Measurements from ENCODE around the gene KLF1. TPM values are rescaled to one million over a fixed set of nuclear protein-coding genes. Genes with fewer than 3 reads are reported as not detected.

KLF1 gene
- total RNA-seq, 4 donors from 2014 or later = 0.69 TPM; not detected in 3

- no peak for DNase-seq (ENCODE audit: low spot score)
- no peak for TF ChIP-seq CTCF (IDR thresholded peaks at IDR 0.05)
- ATAC-seq (ENCODE audit: low FRiP score) = no peak
Observed at GRCh38 chr19:12836529-12836863, 50.5 kb downstream of the KLF1 start.

GRCh38 chr19:12834976-12835757, 51.8 kb downstream of the KLF1 start:
- ATAC-seq (ENCODE audit: low FRiP score) = no peak
- no peak for TF ChIP-seq CTCF (IDR thresholded peaks at IDR 0.05)
- DNase-seq (ENCODE audit: low spot score) = no peak

- TF ChIP-seq CTCF (IDR thresholded peaks at IDR 0.05) = no peak
- no peak for DNase-seq (ENCODE audit: low spot score)
- no peak for ATAC-seq (ENCODE audit: low FRiP score)
Observed at GRCh38 chr19:12834566-12834943, 52.4 kb downstream of the KLF1 start, which contains the start of gene RTBDN. Gene RTBDN (minus strand): TSS chr19:12834579. CDS start chr19:12829979, 4,600 bp downstream.

Small RNA genes within 50 kb of the gene (small RNA-seq; reads per million reads assigned to genes)
- gene MIR5695 (not detected), gene MIR6794 (not detected)

Other genes with a start within 250 kb of the KLF1 start
- gene MAN2B1, start 220.5 kb downstream of the KLF1 start, total RNA-seq = 100 to 1,000 TPM in 1 of 4 donors, 10 to 100 TPM in 3; 63.8 to 104 (median 74.6) TPM
- gene WDR83, start 220.4 kb downstream of the KLF1 start, total RNA-seq = 10 to 100 TPM in 1 of 4 donors, 1 to 10 TPM in 3; 7.1 to 10.2 (median 8.5) TPM
- 100 to 1,000 TPM in 1 of 4 donors, 10 to 100 TPM in 3; 68.5 to 119 (median 80.9) TPM for gene DHPS, start 205.3 kb downstream of the KLF1 start, total RNA-seq
- not detected for gene GNG14, start 199.2 kb downstream of the KLF1 start, total RNA-seq
- 1 to 10 TPM; 3.2 to 5.6 (median 4.4) TPM for gene FBXW9, start 190.6 kb downstream of the KLF1 start, total RNA-seq
- gene TNPO2, start 163.3 kb downstream of the KLF1 start, total RNA-seq = 10 to 100 TPM; 44.8 to 95.4 (median 55.8) TPM
- gene TRIR, start 152.5 kb downstream of the KLF1 start, total RNA-seq = 100 to 1,000 TPM; 309 to 348 (median 323) TPM
- 10 to 100 TPM; 36.6 to 55.4 (median 48.9) TPM for gene GET3, start 149.7 kb downstream of the KLF1 start, total RNA-seq
- not detected for gene BEST2, start 135.4 kb downstream of the KLF1 start, total RNA-seq
- gene HOOK2, start 111.6 kb downstream of the KLF1 start, total RNA-seq = 10 to 100 TPM; 26.9 to 71.3 (median 56.3) TPM
- 1,000 to 10,000 TPM in 2 of 4 donors, 100 to 1,000 TPM in 2; 852 to 2,498 (median 1,079) TPM for gene JUNB, start 95.7 kb downstream of the KLF1 start, total RNA-seq
- 100 to 1,000 TPM; 165 to 320 (median 219) TPM for gene PRDX2, start 85.4 kb downstream of the KLF1 start, total RNA-seq
- not detected for gene THSD8, start 85.1 kb downstream of the KLF1 start, total RNA-seq
- 10 to 100 TPM in 1 of 4 donors, 1 to 10 TPM in 3; 2.8 to 10.4 (median 5.9) TPM for gene RNASEH2A, start 80.6 kb downstream of the KLF1 start, total RNA-seq
- not detected for gene RTBDN, start 52.6 kb downstream of the KLF1 start, total RNA-seq
- not detected for gene MAST1, start 48.7 kb downstream of the KLF1 start, total RNA-seq
- 10 to 100 TPM; 24.6 to 36.9 (median 28.4) TPM for gene DNASE2, start 5.8 kb downstream of the KLF1 start, total RNA-seq
- gene GCDH, start 4.0 kb upstream of the KLF1 start, total RNA-seq = 10 to 100 TPM; 36.1 to 51.4 (median 45.2) TPM
- gene SYCE2, start 32.1 kb upstream of the KLF1 start, total RNA-seq = not detected
- 10 to 100 TPM; 31.1 to 61.1 (median 38.2) TPM for gene FARSA, start 46.5 kb upstream of the KLF1 start, total RNA-seq
- gene CALR, start 51.4 kb upstream of the KLF1 start, total RNA-seq = 100 to 1,000 TPM; 349 to 570 (median 439) TPM
- 100 to 1,000 TPM in 1 of 4 donors, 10 to 100 TPM in 3; 65.6 to 119 (median 91.1) TPM for gene RAD23A, start 58.7 kb upstream of the KLF1 start, total RNA-seq
- 10 to 100 TPM; 27.2 to 37.7 (median 32.8) TPM for gene GADD45GIP1, start 70.0 kb upstream of the KLF1 start, total RNA-seq
- gene DAND5, start 82.4 kb upstream of the KLF1 start, total RNA-seq = under 1 TPM in 1 of 4 donors, not detected in 3; 0.56 TPM
- 10 to 100 TPM; 39.5 to 53.1 (median 43.0) TPM for gene NFIX, start 108.3 kb upstream of the KLF1 start, total RNA-seq
- gene LYL1, start 215.7 kb upstream of the KLF1 start, total RNA-seq = 10 to 100 TPM in 3 of 4 donors, 1 to 10 TPM in 1; 5.5 to 29.9 (median 20.5) TPM
- gene TRMT1, start 229.5 kb upstream of the KLF1 start, total RNA-seq = 10 to 100 TPM; 27.0 to 70.5 (median 39.2) TPM
- gene NACC1, start 231.1 kb upstream of the KLF1 start, total RNA-seq = 10 to 100 TPM; 12.0 to 44.7 (median 23.0) TPM